Breast epithelium (tissue), 4 donors: ENCODE measurements around the gene SERPINB7. TPM values are rescaled to one million over a fixed set of nuclear protein-coding genes. Genes with fewer than 3 reads are reported as not detected.
"Not testable (repeated sequence)": the region's sequence is repeated elsewhere in the genome, so short reads cannot be mapped to it uniquely, and the experiment has no call there.

Experiments used
- DNase-seq, 2 donors: peaks; one replicate each; pipeline ENCODE4 v3.0.0-alpha.2; 2019; ENCODE audit warnings: low spot score in 2 of 2
- H3K27ac ChIP-seq, 2 donors: fragments of 200-600 bp; sonication (generic) in 1 of 2; one replicate each; pipeline ENCODE4 v1.5.1; 2016 to 2019; ENCODE audit warnings: mild to moderate bottlenecking in 1 of 2
- H3K27me3 ChIP-seq, 2 donors: fragments of 200-600 bp; sonication (generic) in 1 of 2; one replicate each; pipeline versions ENCODE4 v1.5.1 to v1.6.0; 2017 to 2019; ENCODE audit warnings: control low read depth in 1 of 2, mild to moderate bottlenecking in 1 of 2
- H3K36me3 ChIP-seq: fragments of 200-600 bp; one replicate; pipeline ENCODE4 v1.5.1; 2019
- H3K4me1 ChIP-seq, 2 donors: fragments of 200-600 bp; sonication (generic); one replicate each; pipeline ENCODE4 v1.5.1; 2016 to 2019; ENCODE audit warnings: control low read depth in 1 of 2
- H3K4me3 ChIP-seq, 3 donors: fragments of 200-600 bp; sonication (generic); 1 replicate in 2 of 3; 2 replicates in 1 of 3; pipeline ENCODE4 v1.5.1; 2016 to 2019; ENCODE audit warnings: mild to moderate bottlenecking in 3 of 3, moderate library complexity in 2 of 3
- H3K9me3 ChIP-seq, 2 donors: fragments of 200-600 bp; sonication (generic) in 1 of 2; one replicate each; pipeline ENCODE4 v1.5.1; 2016 to 2019; ENCODE audit warnings: control low read depth in 1 of 2
- POLR2A ChIP-seq: fragments of 450-650 bp; IDR thresholded peaks from one replicate; pipeline ENCODE4 v1.6.1; 2016; ENCODE audit warnings: antibody characterized with exemption, mild to moderate bottlenecking, moderate library complexity
- POLR2AphosphoS5 ChIP-seq, 3 donors: sonication (generic); formaldehyde crosslinking; IDR thresholded peaks; one replicate each; pipeline ENCODE4 v1.6.1; 2017; ENCODE audit warnings: antibody characterized with exemption in 3 of 3
- intact Hi-C: fragments of 100-400 bp; cut with DNase I; formaldehyde crosslinking; loops from one replicate; pipeline ENCODE4 v1.15.1; 2023; ENCODE audit warnings: low total_unique reads
- total RNA-seq, 3 donors: library from RNA; depleted of rRNA; stranded (reverse); fragments of >200 nt; gene quantifications; one replicate each; pipeline ENCODE4 v1.1.0, GENCODE V29; 2016
- TF ChIP-seq, protein P1 (sequence below), 3 donors: fragments of 450-650 bp; IDR thresholded peaks; one replicate each; pipeline ENCODE4 v1.5.1; 2016 to 2017; ENCODE audit warnings: antibody characterized with exemption in 3 of 3, mild to moderate bottlenecking in 3 of 3, moderate library complexity in 3 of 3

Gene SERPINB7
- total RNA-seq, 3 donors from 2014 or later: not detected

GRCh38 chr18:63757541-63757940 is 17.7 kb upstream of the SERPINB7 start:
- Histone ChIP-seq H3K27me3 (no peaks in the 10 kb centered on the region), H3K4me1 (no peaks in the 10 kb centered on the region), H3K36me3 (no peaks in the 10 kb centered on the region), H3K27ac (no peak overlapping the region), H3K9me3 (peaks cover 15 to 17% of the 10 kb centered on the region in 2 donors), H3K4me3 (no peak overlapping the region)
- no peak for TF ChIP-seq POLR2AphosphoS5 (IDR thresholded peaks at IDR 0.05)
- TF ChIP-seq, protein P1, sequence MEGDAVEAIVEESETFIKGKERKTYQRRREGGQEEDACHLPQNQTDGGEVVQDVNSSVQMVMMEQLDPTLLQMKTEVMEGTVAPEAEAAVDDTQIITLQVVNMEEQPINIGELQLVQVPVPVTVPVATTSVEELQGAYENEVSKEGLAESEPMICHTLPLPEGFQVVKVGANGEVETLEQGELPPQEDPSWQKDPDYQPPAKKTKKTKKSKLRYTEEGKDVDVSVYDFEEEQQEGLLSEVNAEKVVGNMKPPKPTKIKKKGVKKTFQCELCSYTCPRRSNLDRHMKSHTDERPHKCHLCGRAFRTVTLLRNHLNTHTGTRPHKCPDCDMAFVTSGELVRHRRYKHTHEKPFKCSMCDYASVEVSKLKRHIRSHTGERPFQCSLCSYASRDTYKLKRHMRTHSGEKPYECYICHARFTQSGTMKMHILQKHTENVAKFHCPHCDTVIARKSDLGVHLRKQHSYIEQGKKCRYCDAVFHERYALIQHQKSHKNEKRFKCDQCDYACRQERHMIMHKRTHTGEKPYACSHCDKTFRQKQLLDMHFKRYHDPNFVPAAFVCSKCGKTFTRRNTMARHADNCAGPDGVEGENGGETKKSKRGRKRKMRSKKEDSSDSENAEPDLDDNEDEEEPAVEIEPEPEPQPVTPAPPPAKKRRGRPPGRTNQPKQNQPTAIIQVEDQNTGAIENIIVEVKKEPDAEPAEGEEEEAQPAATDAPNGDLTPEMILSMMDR (IDR thresholded peaks at IDR 0.05): no peak
- TF ChIP-seq POLR2A: no peak
- intact Hi-C loops: no loop called here
- no peak for DNase-seq

GRCh38 chr18:63758615-63759240 is 16.5 kb upstream of the SERPINB7 start:
- Histone ChIP-seq H3K9me3 (peaks cover 15 to 17% of the 10 kb centered on the region in 2 donors), H3K27ac (no peak overlapping the region), H3K4me3 (no peak overlapping the region), H3K27me3 (no peaks in the 10 kb centered on the region), H3K4me1 (no peaks in the 10 kb centered on the region), H3K36me3 (no peaks in the 10 kb centered on the region)
- intact Hi-C loops: no loop called here
- TF ChIP-seq POLR2AphosphoS5 (IDR thresholded peaks at IDR 0.05): no peak
- TF ChIP-seq POLR2A: no peak
- TF ChIP-seq, protein P1 (IDR thresholded peaks at IDR 0.05): no peak
- DNase-seq: no peak

DNA sequence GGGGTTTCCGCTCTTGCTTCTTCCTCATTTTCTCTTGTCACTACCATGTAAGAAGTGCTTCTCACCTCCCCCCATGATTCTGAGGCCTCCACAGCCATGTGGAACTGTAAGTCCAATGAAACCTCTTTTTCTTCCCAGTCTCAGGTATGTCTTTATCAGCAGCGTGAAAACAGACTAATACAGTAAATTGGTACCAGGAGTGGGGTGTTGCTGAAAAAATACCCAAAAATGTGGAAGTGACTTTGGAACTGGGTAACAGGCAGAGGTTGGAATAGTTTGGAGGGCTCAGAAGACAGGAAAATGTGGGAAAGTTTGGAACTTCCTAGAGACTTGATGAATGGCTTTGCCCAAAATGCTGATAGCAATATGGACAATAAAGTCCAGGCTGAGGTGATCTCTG is 15.4 kb upstream of the SERPINB7 start:
- H3K9me3 ChIP-seq: peaks cover 15 to 17% of the 10 kb centered on the region in 2 donors
- H3K4me1 ChIP-seq, H3K27me3 ChIP-seq, H3K4me3 ChIP-seq, H3K36me3 ChIP-seq, H3K27ac ChIP-seq, DNase-seq, intact Hi-C loops: not testable (repeated sequence)

- intact Hi-C loops: no loop called here
- TF ChIP-seq, protein P1 (IDR thresholded peaks at IDR 0.05): no peak
- TF ChIP-seq POLR2A (no peak), POLR2AphosphoS5 (IDR thresholded peaks at IDR 0.05) (no peak)
- Histone ChIP-seq H3K27me3 (no peaks in the 10 kb centered on the region), H3K27ac (no peak overlapping the region), H3K4me1 (no peaks in the 10 kb centered on the region), H3K9me3 (peaks cover 15 to 17% of the 10 kb centered on the region in 2 donors), H3K4me3 (no peak overlapping the region), H3K36me3 (no peaks in the 10 kb centered on the region)
- no peak for DNase-seq
These were observed 12.7 kb upstream of the SERPINB7 start for GRCh38 chr18:63762518-63762917.

GRCh38 chr18:63763831-63764600 is 11.2 kb upstream of the SERPINB7 start:
- no peaks in the 10 kb centered on the region for H3K4me1 ChIP-seq
- intact Hi-C loops: no loop called here
- TF ChIP-seq POLR2A: no peak
- TF ChIP-seq, protein P1 (IDR thresholded peaks at IDR 0.05): no peak
- no peak for TF ChIP-seq POLR2AphosphoS5 (IDR thresholded peaks at IDR 0.05)
- no peak overlapping the region for H3K4me3 ChIP-seq
- H3K36me3 ChIP-seq: no peaks in the 10 kb centered on the region
- H3K9me3 ChIP-seq: peaks cover 15 to 17% of the 10 kb centered on the region in 2 donors
- DNase-seq: no peak
- no peak overlapping the region for H3K27ac ChIP-seq
- H3K27me3 ChIP-seq: no peaks in the 10 kb centered on the region
